H9 (cell line): ENCODE measurements around the gene ACAD8. TPM values are rescaled to one million over a fixed set of nuclear protein-coding genes. Genes with fewer than 3 reads are reported as not detected.

ENCODE experiments used
- DNase-seq: peaks from one replicate; pipeline ENCODE4 v3.0.0-alpha.2; 2017
- H2AFZ ChIP-seq: one replicate; pipeline ENCODE4 v1.6.1; 2013; ENCODE audit warnings: mild to moderate bottlenecking, low read length, control low read depth, moderate library complexity
- H2AK5ac ChIP-seq: 2 replicates; pipeline ENCODE4 v1.6.1; 2013; ENCODE audit warnings: low read length, control low read depth, mixed read lengths; ENCODE audit not compliant: insufficient read length
- H2BK120ac ChIP-seq: one replicate; pipeline ENCODE4 v1.6.1; 2013; ENCODE audit warnings: low read depth, mild to moderate bottlenecking, low read length, control low read depth, inconsistent platforms; ENCODE audit not compliant: poor library complexity, severe bottlenecking
- H2BK12ac ChIP-seq: 2 replicates; pipeline ENCODE4 v1.6.1; 2013; ENCODE audit warnings: low read length, control low read depth, mixed read lengths, low read depth; ENCODE audit not compliant: insufficient read length
- H2BK15ac ChIP-seq: 2 replicates; pipeline ENCODE4 v1.6.1; 2013; ENCODE audit warnings: low read depth, low read length, control low read depth
- H2BK20ac ChIP-seq: one replicate; pipeline ENCODE4 v1.6.1; 2013; ENCODE audit warnings: low read depth, mild to moderate bottlenecking, low read length, control low read depth, inconsistent platforms; ENCODE audit not compliant: poor library complexity, severe bottlenecking
- H2BK5ac ChIP-seq: 2 replicates; pipeline ENCODE4 v1.6.1; 2013; ENCODE audit warnings: low read length, control low read depth, mixed read lengths; ENCODE audit not compliant: insufficient read length
- H3K14ac ChIP-seq: 2 replicates; pipeline ENCODE4 v1.6.1; 2013; ENCODE audit warnings: low read length, control low read depth; ENCODE audit not compliant: insufficient read depth
- H3K18ac ChIP-seq: 2 replicates; pipeline ENCODE4 v1.6.1; 2013; ENCODE audit warnings: low read depth, mild to moderate bottlenecking, mixed read lengths, low read length, control low read depth; ENCODE audit not compliant: insufficient read length
- H3K23ac ChIP-seq: 2 replicates; pipeline ENCODE4 v1.6.1; 2013; ENCODE audit warnings: low read length, control low read depth, mixed read lengths, low read depth; ENCODE audit not compliant: insufficient read length
- H3K23me2 ChIP-seq: 2 replicates; pipeline ENCODE4 v1.6.1; 2013; ENCODE audit warnings: low read depth, mild to moderate bottlenecking, mixed read lengths, low read length, control low read depth; ENCODE audit not compliant: insufficient read length, poor library complexity, severe bottlenecking
- H3K27ac ChIP-seq: 2 replicates; pipeline ENCODE4 v1.5.1; 2013; ENCODE audit warnings: low read length, control low read depth, mixed read lengths, low read depth; ENCODE audit not compliant: insufficient read length
- H3K27me3 ChIP-seq: 2 replicates; pipeline ENCODE4 v1.6.1; 2013; ENCODE audit warnings: low read length, control low read depth, inconsistent platforms; ENCODE audit not compliant: insufficient read depth
- H3K4ac ChIP-seq: 2 replicates; pipeline ENCODE4 v1.6.1; 2013; ENCODE audit warnings: low read depth, mild to moderate bottlenecking, control low read depth, inconsistent platforms, low read length, moderate library complexity
- H3K4me1 ChIP-seq: 2 replicates; pipeline ENCODE4 v1.6.1; 2013; ENCODE audit warnings: low read length, control low read depth, inconsistent platforms; ENCODE audit not compliant: insufficient read depth
- H3K4me2 ChIP-seq: 2 replicates; pipeline ENCODE4 v1.6.1; 2013; ENCODE audit warnings: low read length, control low read depth, mixed read lengths; ENCODE audit not compliant: insufficient read length, insufficient read depth
- H3K56ac ChIP-seq: 2 replicates; pipeline ENCODE4 v1.6.1; 2013; ENCODE audit warnings: low read depth, mild to moderate bottlenecking, mixed read lengths, low read length, control low read depth; ENCODE audit not compliant: insufficient read length
- H3K79me1 ChIP-seq: 2 replicates; pipeline ENCODE4 v1.6.1; 2013; ENCODE audit warnings: low read depth, mild to moderate bottlenecking, moderate library complexity, low read length, control low read depth, inconsistent platforms; ENCODE audit not compliant: insufficient read depth, poor library complexity, severe bottlenecking
- H3K79me2 ChIP-seq: 2 replicates; pipeline ENCODE4 v1.6.1; 2013; ENCODE audit warnings: low read length, control low read depth, inconsistent platforms; ENCODE audit not compliant: insufficient read depth
- H3K9ac ChIP-seq: 2 replicates; pipeline ENCODE4 v1.6.1; 2013; ENCODE audit warnings: low read length, control low read depth, mixed read lengths; ENCODE audit not compliant: insufficient read length; ENCODE audit errors: extremely low read depth
- H3K9me3 ChIP-seq: one replicate; pipeline ENCODE4 v1.6.1; 2013; ENCODE audit warnings: low read depth, low read length, inconsistent platforms; ENCODE audit not compliant: control insufficient read depth
- H3T11ph ChIP-seq: one replicate; pipeline ENCODE4 v1.6.1; 2013; ENCODE audit warnings: mild to moderate bottlenecking, low read length, control low read depth, inconsistent platforms
- H4K20me1 ChIP-seq: one replicate; pipeline ENCODE4 v1.6.1; 2013; ENCODE audit not compliant: control insufficient read depth, insufficient read length, insufficient read depth
- H4K5ac ChIP-seq: 2 replicates; pipeline ENCODE4 v1.6.1; 2013; ENCODE audit warnings: low read depth, mild to moderate bottlenecking, mixed read lengths, low read length, control low read depth; ENCODE audit not compliant: insufficient read length
- H4K8ac ChIP-seq: replicated peaks from 2 replicates; pipeline ENCODE4 v1.6.1; 2013; ENCODE audit warnings: low read length, control low read depth, mixed read lengths, low read depth; ENCODE audit not compliant: insufficient read length
- H4K91ac ChIP-seq: 2 replicates; pipeline ENCODE4 v1.6.1; 2013; ENCODE audit warnings: low read depth, mild to moderate bottlenecking, moderate library complexity, mixed read lengths, low read length, control low read depth; ENCODE audit not compliant: insufficient read length
- H3K27ac Mint-ChIP-seq, 3 experiments: 2 replicates in 2 of 3; 3 replicates in 1 of 3; pipeline ENCODE4 v1.8.0; 2020 to 2021; ENCODE audit warnings: mixed read lengths in 3 of 3, mild to moderate bottlenecking in 1 of 3, moderate library complexity in 1 of 3
- H3K27me3 Mint-ChIP-seq: 2 replicates; pipeline ENCODE4 v1.8.0; 2021; ENCODE audit warnings: low read depth, mild to moderate bottlenecking, moderate library complexity, mixed read lengths
- H3K36me3 Mint-ChIP-seq, 3 experiments: 2 replicates in 2 of 3; 3 replicates in 1 of 3; pipeline ENCODE4 v1.8.0; 2020 to 2021; ENCODE audit warnings: low read depth in 3 of 3, mixed read lengths in 3 of 3; ENCODE audit not compliant: insufficient read depth in 1 of 3
- H3K4me1 Mint-ChIP-seq, 2 experiments: 2 replicates each; pipeline ENCODE4 v1.8.0; 2020; ENCODE audit warnings: mixed read lengths in 2 of 2
- H3K4me3 Mint-ChIP-seq, 2 experiments: 2 replicates in 1 of 2; 3 replicates in 1 of 2; pipeline ENCODE4 v1.8.0; 2020 to 2021; ENCODE audit warnings: mild to moderate bottlenecking in 2 of 2, mixed read lengths in 2 of 2, moderate library complexity in 1 of 2
- H3K9me3 Mint-ChIP-seq, 2 experiments: 2 replicates in 1 of 2; 3 replicates in 1 of 2; pipeline ENCODE4 v1.8.0; 2020; ENCODE audit warnings: mild to moderate bottlenecking in 2 of 2, mixed read lengths in 2 of 2, moderate library complexity in 1 of 2
- WGBS: extraction: QIAGEN DNeasy Blood & Tissue Kit; methylation state at CpG from one replicate; pipeline ENCODE4 v1.1.7; 2013; ENCODE audit warnings: missing lambda C conversion rate, low lambda C conversion rate, mixed read lengths; ENCODE audit not compliant: insufficient read length; ENCODE audit errors: extremely low coverage; 5-methylcytosine and 5-hydroxymethylcytosine counted together
- total RNA-seq: library from RNA; stranded (reverse); gene quantifications from 2 replicates; pipeline ENCODE4 v1.2.1, GENCODE V29; 2021
- TF ChIP-seq, protein P1 (sequence below): fragments of 200-600 bp; sonication (generic); conservative IDR thresholded peaks from 3 replicates; pipeline ENCODE4 v1.8.0; 2021; ENCODE audit warnings: antibody characterized with exemption, mild to moderate bottlenecking

ACAD8 gene
- total RNA-seq, 1 experiment from 2014 or later, result 46.8 TPM

DNA sequence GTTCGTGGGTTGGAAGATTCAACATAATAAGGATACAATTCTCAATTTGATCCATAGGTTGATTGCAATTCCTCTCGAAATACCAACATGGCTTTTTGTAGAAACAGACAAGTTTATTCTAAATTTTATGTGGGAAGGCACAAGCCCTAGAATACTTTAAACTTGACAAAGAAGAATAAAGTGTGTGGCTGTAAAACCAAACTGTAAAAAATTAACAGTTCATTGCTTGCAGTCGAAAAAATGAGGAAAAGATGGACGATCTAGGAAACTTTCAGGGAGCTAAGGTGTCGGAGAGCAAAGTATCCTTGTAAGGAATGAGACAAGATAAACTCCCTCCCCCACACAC is 21.8 kb downstream of the ACAD8 start:
- H3K4ac ChIP-seq, result no peak overlapping the region
- H2BK120ac ChIP-seq, result no peak overlapping the region
- H3K4me3 Mint-ChIP-seq, result peak overlapping the region; percentile 96 to 99
- H3K4me1 ChIP-seq, result peaks cover 11% of the 10 kb centered on the region
- H2BK5ac ChIP-seq, result no peak overlapping the region
- no CpG with 5 or more reads among the region's 5 CpGs for WGBS
- H3K14ac ChIP-seq, result no peak overlapping the region
- H2BK15ac ChIP-seq, result no peak overlapping the region
- no peak overlapping the region for H2AK5ac ChIP-seq
- peak overlapping the region; percentile 86 for H3K4me2 ChIP-seq
- H2BK12ac ChIP-seq, result no peak overlapping the region
- H2AFZ ChIP-seq, result no peak overlapping the region
- H3K36me3 Mint-ChIP-seq, result peaks cover 7 to 12% (median 10%) of the 10 kb centered on the region in 3 experiments; a peak in 6 of 7 replicates
- H3K9me3 Mint-ChIP-seq, result peaks cover 0 to 4% of the 10 kb centered on the region in 2 experiments; a peak in 3 of 5 replicates
- peaks cover 21% of the 10 kb centered on the region for H3K23me2 ChIP-seq
- no peak overlapping the region for H2BK20ac ChIP-seq
- no peak overlapping the region for H3K18ac ChIP-seq
- TF ChIP-seq, protein P1, sequence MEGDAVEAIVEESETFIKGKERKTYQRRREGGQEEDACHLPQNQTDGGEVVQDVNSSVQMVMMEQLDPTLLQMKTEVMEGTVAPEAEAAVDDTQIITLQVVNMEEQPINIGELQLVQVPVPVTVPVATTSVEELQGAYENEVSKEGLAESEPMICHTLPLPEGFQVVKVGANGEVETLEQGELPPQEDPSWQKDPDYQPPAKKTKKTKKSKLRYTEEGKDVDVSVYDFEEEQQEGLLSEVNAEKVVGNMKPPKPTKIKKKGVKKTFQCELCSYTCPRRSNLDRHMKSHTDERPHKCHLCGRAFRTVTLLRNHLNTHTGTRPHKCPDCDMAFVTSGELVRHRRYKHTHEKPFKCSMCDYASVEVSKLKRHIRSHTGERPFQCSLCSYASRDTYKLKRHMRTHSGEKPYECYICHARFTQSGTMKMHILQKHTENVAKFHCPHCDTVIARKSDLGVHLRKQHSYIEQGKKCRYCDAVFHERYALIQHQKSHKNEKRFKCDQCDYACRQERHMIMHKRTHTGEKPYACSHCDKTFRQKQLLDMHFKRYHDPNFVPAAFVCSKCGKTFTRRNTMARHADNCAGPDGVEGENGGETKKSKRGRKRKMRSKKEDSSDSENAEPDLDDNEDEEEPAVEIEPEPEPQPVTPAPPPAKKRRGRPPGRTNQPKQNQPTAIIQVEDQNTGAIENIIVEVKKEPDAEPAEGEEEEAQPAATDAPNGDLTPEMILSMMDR, result no peak
- peaks cover 49 to 57% of the 10 kb centered on the region in 2 experiments for H3K4me1 Mint-ChIP-seq
- no peak overlapping the region for H3K23ac ChIP-seq
- no peak overlapping the region for H3K56ac ChIP-seq
- H3K79me2 ChIP-seq, result peaks cover 12% of the 10 kb centered on the region; the same call in 1 of the 2 replicates
- H3K27me3 Mint-ChIP-seq, result peaks cover 15% of the 10 kb centered on the region
- H4K8ac ChIP-seq, result no peak overlapping the region
- no peak overlapping the region for H4K91ac ChIP-seq
- H4K20me1 ChIP-seq, result no peaks in the 10 kb centered on the region
- H3K27me3 ChIP-seq, result no peaks in the 10 kb centered on the region
- no peak overlapping the region for H3K27ac ChIP-seq
- peak overlapping the region; percentile 63 for H3K9ac ChIP-seq
- H4K5ac ChIP-seq, result no peak overlapping the region
- no peaks in the 10 kb centered on the region for H3K9me3 ChIP-seq
- DNase-seq, result no peak
- H3K27ac Mint-ChIP-seq, result peak overlapping the region in 1 of 3 experiments; percentile 98; a peak in 3 of 7 replicates
- H3K79me1 ChIP-seq, result no peaks in the 10 kb centered on the region
- H3T11ph ChIP-seq, result no peak overlapping the region
